NOMO-1 treated with dmso at 0.1 percent for 144 hours (cell line): ENCODE results near the gene EGFL8.
A peak's percentile ranks its signal among the peaks of the same experiment; 100 is the strongest.
"Not testable (repeated sequence)": the region's sequence is repeated elsewhere in the genome, so short reads cannot be mapped to it uniquely, and the experiment has no call there.

ENCODE experiments used
- DNase-seq: peaks from one replicate; lab custom pipeline; 2025; ENCODE audit not compliant: unreplicated experiment; lab: John Stamatoyannopoulos, UW

The EGFL8 gene

GRCh38 chr6:32164295-32164694 lies at the start of gene EGFL8:
Gene EGFL8, plus strand, starts transcription at chr6:32164595. Its CDS starts 1,571 bp downstream, at chr6:32166166.
- no peak for DNase-seq

DNA sequence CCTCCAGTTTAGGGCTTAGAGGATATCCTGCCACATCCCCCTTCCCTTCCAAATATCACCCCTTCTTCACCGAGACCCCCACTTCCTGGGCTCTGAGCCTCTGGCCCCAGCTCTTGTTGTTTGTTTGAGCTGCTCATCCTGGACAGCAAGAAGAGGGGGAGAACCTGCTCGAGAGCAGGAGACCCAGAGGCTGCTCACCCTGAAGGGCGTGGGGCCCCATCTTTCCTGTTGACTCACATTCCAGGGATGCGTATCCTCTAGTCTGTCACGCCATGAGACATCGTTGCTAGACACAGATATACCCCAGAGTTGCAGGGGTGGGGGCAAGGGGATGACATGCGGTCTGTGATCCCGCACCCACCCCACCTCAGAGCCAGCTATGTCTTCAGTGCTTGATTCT lies 49.6 kb upstream of the EGFL8 start:
- DNase-seq, result no peak

GRCh38 chr6:32115623-32116022 lies 48.8 kb upstream of the EGFL8 start:
- DNase-seq, result no peak

- DNase-seq, result no peak
Measured at GRCh38 chr6:32116674-32117073, 47.7 kb upstream of the EGFL8 start.

- no peak for DNase-seq
Measured at GRCh38 chr6:32117461-32117860, 46.9 kb upstream of the EGFL8 start.

GRCh38 chr6:32118782-32119628 lies 45.4 kb upstream of the EGFL8 start:
- DNase-seq, result peak; percentile 37

- no peak for DNase-seq
Measured at GRCh38 chr6:32120573-32121059, 43.8 kb upstream of the EGFL8 start.

GRCh38 chr6:32123681-32124080 lies 40.7 kb upstream of the EGFL8 start:
- DNase-seq, result no peak

GRCh38 chr6:32126880-32127279 lies 37.5 kb upstream of the EGFL8 start:
- DNase-seq, result no peak

- no peak for DNase-seq
Measured at GRCh38 chr6:32127409-32127716, 37.0 kb upstream of the EGFL8 start.

- DNase-seq, result peak; percentile 99
Measured at GRCh38 chr6:32127717-32128592, 36.4 kb upstream of the EGFL8 start, which contains the start of gene ATF6B. Gene ATF6B, minus strand, starts transcription at chr6:32128246. Its CDS starts 39 bp downstream, at chr6:32128207.

DNA sequence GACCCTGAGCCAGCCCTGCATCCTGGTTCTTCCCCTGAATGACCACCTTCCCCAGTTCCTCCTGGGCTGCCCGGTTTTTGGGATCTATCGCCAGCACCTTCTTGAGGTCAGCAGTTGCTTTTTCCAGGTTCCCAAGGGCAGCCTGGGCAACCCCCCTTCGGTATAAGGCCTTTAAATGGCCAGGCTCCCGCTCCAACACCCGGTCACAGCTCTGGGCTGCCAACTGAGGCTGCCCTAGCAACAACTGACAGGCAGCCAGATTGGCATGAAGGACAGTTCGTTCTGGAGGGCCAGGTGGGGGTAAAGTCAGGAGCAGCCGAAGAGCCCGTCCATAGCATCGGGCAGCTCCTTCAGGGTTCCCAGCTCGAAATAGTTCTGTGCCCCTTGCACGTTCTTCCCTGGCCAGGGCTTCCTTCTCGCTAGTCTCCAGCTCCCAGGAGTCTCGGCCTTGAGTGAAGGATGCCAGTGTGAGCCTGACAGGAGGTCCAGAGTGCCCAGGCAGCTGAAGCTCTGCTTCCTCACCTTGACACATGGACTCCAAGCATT lies 35.6 kb upstream of the EGFL8 start:
- DNase-seq, result no peak

DNA sequence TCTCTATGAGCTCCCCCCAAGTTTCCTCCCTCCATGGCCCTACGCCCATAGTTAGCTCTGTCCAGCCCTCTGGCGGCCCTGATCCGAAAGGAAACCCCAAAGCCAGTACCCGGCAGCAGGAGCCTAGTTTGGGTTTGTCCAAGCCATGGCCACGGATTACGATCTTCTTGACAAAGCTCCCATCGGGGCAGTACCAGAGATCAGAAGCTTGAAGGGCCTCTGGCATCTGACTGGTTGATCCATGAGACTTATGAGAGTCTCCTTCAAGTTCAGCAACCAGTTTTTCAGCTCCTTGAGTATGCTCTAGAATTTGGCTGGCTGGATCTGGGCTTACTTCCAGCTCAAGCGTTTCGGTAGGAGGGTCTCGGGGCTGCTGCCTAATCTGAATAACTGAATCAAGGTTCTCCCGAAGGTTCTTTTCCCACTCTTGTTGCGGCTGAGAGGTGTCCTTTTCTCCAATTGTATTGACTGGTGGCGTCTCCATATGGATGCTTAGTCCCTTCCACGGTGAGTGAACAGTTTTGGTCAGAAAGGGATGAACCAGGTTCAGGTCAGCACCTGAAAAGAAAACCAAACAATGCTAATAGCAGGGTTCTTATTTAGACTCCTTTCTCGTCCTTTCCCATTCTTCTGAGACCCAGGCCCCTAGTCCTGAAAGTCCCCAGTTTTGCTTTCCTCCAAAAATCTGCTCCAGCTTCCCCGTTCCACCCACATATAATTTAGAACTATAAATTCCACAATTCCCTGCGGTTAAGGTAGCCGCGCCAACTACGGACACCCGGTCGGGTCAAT lies 34.9 kb upstream of the EGFL8 start:
- DNase-seq, result no peak

- DNase-seq, result no peak
Measured at GRCh38 chr6:32131439-32131948, 32.9 kb upstream of the EGFL8 start.

DNA sequence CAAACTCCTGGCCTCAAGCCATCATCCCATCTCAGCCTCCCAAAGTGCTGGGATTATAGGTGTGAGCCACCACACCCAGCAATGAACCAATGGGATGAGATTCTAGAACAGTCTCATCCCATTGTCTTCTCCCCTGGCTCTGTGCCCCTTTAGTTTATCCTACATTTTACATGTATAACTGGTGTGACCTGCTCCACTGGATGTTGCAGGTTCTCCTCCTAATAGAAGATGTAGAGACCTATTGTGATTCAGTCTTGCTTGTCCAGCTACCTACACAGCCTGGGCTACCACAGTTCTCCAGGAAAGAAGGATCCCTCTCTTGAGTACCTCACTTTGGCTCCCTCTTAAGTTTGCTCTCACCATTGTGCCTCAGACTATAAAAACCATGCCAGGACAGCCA lies 32.3 kb upstream of the EGFL8 start:
- DNase-seq, result no peak

DNA sequence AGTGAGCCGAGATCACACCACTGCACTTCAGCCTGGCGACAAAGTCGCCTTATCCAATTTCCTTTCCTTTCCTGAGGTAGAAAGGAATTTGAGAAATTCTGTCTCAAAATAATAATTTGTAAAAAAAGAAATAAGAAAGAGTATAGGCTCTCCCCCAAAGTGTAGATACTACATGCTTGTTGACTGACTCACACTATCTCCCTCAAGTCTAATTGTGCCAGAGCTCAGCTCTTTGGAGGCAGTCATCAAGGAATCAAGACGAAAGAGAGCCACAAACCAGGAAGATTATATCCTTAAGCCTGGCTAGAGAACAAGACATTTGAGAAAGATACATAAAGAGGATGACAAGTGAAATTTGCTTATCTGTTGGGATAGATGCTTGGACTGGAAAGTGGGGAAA lies 30.6 kb upstream of the EGFL8 start:
- DNase-seq, result no peak

DNA sequence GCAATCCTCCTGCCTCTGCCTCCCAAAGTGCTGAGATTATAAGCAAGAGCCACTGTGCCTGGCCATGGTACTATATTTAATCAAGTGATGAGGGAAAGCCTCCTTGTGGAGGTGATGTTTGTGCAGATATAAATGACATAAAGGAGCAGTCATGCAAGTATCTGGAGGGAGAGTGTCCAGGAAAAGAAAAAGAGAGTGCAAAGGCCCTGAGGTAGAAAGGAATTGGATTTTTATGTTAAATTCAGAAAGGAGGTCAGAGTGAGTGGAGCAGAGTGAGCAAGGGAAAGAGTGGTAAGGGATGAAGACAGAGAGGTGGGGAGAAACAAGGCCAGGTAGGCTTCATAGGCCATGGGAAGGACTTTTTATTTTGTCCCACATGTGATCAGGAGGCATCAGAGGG lies 26.9 kb upstream of the EGFL8 start:
- DNase-seq, result no peak

DNA sequence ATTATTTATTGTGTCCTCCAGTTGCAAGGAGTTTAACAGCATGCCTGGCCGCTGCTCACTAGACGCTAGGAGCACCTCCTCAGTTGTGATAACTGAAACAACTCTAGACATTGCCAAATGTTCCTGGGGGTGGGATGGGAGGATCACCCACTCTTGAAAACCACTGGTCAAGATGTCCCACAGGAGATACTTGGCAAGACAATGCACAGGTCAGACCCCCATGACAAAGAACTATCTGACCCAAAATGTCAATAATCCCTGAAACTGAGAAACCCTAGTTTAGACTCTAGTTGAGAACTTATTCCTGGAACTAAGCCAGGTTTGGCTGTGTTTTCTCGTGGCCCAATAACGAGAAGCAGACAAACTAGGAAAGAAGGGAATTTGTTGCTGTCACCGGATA lies 24.8 kb upstream of the EGFL8 start:
- no peak for DNase-seq

DNA sequence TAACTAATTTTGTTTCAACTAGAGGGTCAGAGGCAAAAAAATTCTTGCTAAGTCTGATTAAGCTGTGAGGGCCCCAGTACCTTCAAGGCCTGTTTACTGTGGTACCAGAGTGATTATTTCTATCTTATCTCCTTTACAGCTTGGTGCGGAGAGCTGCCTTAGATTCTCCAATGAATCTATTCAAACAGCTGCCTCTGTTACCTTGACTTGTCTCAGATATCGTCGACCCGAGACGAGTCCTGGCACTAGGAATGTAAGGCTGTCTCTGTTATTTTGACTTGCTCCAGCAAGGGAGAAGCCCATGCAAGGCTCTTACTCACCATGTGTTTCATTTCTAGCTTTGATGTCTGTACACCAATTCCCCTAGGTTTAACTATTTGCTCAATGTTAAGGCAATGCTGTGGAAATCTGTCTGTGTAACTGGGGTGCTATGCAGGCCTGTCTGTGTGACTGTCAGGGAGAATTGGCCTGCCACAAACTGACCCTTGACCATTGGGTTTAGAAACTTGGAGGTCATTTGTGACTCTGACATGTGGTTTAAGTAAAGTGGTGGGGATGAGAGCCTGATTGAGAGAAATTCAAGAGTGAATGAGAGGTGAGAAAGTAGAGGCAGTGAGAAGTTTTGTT lies 23.9 kb upstream of the EGFL8 start:
- DNase-seq, result no peak

GRCh38 chr6:32144238-32144637 lies 20.2 kb upstream of the EGFL8 start:
- DNase-seq, result not testable (repeated sequence)
